Stimulated activated CD8-positive, alpha-beta memory T cell treated with anti-CD3 and anti-CD28 coated beads, Interleukin-15, amount 100 ng/mL, for 1 hour (primary cell): Measurements from ENCODE around the gene CBR1.
A peak's percentile ranks its signal among the peaks of the same experiment; 100 is the strongest.
"Not testable (repeated sequence)": the region's sequence is repeated elsewhere in the genome, so short reads cannot be mapped to it uniquely, and the experiment has no call there.

Source experiments
- DNase-seq: peaks from one replicate; pipeline ENCODE4 v3.0.0-alpha.2; 2020; ENCODE audit warnings: low read depth

The CBR1 gene

DNA sequence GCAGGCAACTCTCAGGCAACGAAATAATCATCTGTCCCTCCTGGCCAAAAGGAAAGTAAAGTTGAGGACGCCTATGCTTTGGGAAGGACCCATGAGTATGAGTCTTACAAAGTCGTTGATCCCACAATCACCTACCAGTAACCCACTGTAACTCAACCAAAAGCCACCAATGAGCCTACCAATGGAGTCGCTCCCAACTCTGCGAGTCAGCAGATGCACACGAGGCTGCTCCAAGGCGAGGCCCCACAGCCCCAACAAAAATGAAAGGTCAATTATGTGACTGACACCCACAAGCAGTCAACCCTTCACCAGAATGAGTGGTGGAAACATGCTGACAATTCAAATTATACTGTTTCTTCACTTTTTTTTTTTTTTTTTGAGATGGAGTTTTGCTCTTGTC lies 21.5 kb upstream of the CBR1 start:
- DNase-seq, result no peak

DNA sequence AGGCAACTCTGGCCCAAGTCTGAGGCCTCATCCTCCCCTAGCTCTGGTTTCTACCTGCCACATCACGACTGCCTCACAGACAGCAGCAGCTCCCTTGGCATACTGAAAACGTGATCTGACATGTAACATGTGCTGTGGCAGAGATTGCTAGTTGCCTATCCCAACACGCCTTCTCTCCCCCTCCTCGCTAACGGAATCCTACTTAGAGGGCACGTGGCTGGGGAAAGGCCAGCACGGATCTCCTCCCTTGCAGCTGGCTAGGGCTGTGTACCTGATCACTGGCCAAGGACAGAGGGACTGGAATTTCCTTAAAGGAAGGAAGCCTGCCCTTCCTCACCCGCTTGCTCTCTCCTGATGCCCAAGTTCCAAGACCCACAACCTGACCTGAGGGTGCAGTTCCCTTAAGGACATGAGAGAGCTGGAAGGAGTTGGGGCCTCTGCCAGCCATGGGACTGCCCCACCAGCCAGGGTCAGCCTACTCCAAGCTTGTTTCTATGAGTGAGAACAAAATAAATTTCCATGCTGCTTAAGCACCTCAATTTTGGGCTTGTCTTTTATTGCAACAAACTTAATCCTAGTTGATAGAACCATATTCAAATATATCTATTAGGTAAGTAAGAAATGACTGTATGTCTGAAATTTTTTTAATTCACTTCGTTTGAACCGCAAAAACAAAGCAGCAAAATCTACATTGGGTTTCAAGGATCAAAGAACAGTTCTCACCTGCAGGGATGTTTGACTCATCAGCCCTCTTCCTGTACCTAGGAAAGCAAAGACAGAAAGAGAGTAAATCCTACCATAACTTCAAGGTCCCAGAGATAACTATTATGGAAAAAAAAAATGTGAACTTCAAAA lies 16.7 kb upstream of the CBR1 start:
- DNase-seq, result no peak

DNA sequence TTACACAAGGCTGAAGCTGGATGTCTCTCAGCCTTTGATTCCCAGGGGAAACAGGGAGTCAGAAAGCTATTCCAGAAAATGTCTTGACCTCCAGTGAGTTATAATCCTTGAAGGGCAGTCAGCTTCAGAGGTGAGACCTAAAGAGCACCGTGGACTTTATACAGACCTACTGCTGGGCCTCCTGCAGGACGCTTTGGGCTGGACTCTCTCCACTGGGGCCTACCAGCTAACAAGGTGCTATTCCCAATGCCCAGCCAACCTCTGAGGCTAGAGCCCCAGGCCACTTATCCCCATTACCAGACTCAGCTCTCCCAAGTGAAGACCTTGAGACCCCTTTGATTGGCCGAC lies 16.1 kb upstream of the CBR1 start:
- DNase-seq, result no peak

DNA sequence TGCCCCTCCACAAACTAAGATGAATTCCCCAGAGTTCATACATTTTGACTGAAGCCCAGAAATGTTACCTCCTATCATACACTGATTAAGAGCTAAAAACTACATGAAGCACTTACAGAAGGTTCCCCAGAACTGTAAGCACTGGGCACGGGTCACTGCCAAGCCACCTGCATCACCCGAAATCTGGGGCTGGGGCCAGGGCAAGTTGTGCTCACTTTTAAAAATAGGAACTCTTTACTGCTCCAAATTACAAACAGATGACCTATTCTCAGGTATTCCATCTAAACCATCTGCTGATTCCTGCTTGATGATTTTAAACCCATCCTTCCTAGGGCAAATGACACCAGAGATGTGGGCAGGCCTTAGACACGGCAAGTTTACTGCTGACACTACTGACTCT lies 14.3 kb upstream of the CBR1 start:
- DNase-seq, result no peak

DNA sequence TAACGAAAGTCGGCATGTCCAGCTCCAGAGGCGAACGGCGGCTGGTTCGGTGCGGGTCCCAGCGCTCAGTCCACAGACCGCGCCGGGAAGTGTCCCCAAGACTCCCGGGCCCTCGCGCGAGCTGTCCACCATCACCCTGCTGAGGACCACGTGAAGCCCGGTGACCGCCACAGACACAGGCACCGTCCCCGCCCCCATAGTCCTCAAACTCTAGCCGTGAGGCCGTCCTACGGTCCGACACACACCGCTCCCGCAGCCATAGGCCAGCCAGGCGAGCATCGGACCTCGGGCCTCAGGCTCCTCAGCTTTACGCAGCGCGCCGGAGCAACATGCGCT lies 10.0 kb upstream of the CBR1 start:
- no peak for DNase-seq

DNA sequence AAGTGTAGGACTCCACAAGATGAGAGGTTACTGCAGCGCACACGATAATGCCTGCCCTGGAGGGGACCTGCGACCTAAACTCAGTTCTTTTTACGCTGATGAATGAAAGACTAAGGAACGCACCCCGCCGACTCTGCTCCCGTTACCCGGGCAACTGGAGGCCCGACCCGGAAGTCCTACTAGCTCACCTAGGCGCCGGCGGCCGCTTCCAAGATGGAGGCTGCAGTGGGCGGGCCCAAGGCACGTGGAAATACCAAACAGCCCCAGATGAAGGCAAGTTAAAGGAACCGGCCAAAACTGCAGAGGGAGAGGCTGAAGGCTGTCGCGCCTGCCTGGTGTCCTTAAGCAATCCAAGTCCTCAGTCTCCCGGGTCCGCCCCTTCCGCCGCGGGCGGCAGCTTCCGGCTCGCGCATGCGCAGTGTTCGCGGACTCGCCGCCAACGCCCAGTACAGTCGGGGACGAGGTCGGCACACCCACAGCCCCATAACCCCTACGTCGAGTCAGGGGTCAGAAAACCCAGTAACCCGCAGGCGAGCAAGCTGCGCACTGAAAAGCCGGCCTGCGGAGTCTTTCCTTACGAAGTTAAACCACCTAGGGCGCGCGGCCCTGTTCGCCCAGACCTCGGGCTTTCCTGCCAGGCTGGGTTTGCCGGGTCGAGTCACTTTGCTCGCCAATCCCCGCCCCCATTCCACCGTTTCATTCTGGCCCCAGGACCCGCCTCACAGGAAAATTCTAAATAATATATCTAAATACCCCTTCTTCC lies 9.5 kb upstream of the CBR1 start, which contains the start of gene SETD4:
SETD4 (minus strand) TSS at position 368 of the 763 bp plus-strand sequence. CDS start 1,638 bp downstream, outside the sequence.
- DNase-seq, result peak; percentile 80

DNA sequence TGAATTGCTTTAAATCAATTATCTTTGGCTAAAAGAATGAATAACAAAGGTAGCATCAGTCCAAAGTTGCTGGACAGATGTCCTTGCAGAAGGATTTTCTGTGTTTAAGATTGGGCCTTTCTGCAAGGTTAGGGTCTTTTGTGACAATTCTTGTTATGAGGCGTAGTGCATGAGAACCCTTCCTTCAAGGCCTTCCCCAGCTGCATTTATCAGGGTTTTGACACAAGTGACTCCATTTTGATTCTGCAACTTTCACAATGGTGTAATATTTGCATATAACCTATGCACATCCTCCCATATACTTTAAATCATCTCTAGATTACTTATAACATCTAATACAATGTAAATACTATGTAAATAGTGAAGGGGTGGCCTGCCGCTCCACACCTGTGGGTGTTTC lies 8.4 kb upstream of the CBR1 start:
- DNase-seq, result no peak

DNA sequence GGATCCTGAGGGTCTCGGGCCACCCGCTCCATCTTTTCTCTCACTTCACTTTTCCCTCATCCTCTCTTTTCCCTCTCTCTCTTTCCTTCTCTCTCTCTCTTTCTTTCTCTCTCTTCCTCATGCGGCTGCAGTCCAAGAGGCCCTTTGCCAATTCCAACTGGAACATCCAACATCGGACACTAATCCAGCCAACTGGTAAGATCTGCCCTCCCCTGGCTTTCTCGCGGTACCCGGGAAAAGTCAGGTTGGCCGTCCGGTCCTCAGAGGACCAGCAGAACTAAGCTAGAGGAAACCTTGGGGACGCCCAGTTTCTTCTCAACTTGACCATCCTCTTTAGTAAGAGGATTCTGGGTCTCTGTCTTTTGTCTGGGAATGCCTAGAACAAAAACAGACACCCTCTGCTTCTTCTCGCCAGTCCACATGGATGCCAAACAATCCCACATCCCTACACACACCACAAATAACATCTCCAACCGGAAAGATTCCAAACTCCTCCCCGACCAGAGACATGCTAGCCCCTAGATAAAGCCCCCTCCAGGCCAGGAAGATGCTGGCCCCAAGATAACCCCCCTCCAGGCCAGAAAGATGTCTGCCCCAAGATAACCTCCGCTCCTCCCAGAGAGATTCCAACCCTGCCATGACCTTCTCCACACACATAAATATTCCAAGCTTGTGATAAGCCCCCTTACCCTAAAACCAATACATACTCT lies 6.3 kb upstream of the CBR1 start:
- DNase-seq, result no peak

DNA sequence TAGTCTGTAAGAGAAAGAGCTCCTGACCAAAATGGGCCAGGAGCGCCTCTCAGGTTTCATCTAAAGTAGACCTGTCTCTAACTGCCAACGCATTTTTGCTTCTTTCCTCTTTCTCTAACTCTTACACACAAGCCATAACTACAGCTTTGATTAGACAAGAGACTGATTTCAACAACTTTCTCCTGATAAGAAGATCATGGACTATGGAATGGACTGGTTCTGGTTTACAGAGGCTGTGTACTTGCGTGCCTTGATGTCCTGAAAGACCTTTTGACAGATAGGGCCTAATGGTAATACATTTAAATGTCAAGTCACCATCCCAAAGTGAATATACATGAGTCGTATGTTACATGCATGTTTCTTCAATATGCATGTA lies 5.8 kb upstream of the CBR1 start:
- DNase-seq, result no peak

DNA sequence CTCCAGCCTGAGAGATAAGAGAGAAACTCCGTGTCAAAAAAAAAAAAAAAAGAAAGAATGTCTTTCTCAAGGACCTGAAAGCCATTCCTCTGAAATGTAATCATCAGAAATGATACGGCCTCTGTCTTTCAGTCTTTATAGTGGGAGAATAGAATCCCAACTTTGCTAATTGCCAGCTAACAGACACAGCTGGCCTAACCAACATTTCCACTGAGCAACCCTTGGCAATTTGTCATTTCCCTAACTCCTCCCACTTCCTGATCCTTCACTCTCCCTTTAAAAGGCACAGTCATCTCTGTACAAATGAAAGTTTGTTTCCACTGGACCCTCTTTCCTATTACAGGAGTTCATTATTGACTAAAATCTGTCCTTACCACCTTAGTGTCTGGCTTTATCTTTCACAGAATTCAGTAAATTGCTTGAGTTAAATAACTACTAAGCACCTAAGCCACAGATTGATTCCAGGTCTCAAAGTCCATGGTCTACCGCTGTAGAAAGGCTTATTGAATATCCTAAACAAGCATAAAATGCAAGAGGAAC lies 4.3 kb upstream of the CBR1 start:
- no peak for DNase-seq

DNA sequence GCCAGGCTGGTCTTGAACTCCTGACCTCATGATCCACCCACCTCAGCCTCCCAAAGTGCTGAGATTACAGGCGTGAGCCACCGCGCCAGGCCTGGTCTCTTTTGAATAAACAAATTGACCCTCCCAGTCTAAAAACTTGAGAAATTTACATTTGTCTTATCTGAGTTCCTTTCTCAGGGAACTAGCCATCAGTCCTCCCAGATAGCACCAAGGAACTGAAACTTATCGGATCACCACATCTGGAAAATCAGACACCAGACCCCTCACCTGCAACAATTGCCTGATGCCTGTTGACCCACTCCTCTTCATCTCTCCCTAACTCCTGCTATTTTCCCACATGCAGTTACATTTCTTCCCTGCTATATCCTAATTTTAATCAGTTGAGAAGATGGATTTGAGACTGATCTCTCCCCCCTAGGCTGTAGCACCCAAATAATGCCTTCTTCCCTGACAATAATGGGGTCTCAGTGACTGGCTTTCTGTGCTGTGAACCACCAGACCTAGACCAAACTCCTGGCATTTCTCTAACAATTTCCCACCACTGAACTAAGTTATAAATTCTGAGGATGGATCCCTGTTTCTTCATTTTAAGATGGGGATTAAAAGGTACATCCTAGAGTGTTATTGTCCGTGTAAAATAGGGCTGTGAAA lies 951 bp upstream of the CBR1 start:
- DNase-seq, result no peak

DNA sequence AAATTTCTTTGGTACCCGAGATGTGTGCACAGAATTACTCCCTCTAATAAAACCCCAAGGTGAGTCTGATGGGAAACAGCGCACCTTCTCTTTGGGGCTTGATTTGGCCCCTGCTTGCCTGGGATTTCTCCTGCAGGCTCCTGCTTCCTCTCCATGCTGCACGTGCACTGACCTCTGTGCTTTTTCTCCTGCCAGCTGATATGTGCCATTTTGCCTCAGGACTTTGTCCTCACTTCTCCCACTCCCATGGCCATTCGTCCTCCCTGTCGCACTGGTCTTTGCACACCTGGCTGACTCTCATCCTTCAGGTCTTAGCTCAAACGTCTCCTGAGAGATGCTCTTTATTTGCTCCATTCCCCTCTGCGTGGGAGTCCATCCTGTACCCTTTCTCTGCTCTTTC lies 1.2 kb downstream of the CBR1 start:
- no peak for DNase-seq

DNA sequence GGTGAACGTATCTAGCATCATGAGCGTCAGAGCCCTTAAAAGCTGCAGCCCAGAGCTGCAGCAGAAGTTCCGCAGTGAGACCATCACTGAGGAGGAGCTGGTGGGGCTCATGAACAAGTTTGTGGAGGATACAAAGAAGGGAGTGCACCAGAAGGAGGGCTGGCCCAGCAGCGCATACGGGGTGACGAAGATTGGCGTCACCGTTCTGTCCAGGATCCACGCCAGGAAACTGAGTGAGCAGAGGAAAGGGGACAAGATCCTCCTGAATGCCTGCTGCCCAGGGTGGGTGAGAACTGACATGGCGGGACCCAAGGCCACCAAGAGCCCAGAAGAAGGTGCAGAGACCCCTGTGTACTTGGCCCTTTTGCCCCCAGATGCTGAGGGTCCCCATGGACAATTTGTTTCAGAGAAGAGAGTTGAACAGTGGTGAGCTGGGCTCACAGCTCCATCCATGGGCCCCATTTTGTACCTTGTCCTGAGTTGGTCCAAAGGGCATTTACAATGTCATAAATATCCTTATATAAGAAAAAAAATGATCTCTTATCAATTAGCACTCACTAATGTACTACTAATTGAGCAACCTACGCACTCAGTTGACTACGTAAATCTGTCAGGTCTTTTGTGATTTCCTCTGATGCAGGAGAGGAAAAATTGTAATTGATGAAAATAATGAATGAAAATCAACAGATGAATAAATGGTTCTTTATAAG lies 2.8 kb downstream of the CBR1 start:
- no peak for DNase-seq

DNA sequence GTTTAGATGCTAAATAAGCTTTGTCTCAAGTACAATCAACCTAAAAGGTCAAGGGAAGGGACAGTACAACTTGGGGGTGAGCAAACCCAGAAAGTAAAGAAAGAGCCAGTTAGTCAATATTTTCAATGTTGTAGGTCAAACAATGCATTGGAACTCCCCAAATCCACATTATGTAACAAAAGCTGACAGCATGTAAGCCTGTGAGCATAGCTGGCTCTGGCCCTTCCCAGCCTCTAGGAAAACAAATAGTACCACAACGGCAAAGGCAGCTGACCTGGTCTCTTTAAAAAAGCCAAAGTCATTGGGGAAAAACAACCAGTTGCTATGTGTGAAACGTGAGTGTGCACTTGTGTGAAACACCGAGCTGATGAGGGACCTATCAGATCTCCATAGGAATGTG lies 3.4 kb downstream of the CBR1 start:
- DNase-seq, result no peak

DNA sequence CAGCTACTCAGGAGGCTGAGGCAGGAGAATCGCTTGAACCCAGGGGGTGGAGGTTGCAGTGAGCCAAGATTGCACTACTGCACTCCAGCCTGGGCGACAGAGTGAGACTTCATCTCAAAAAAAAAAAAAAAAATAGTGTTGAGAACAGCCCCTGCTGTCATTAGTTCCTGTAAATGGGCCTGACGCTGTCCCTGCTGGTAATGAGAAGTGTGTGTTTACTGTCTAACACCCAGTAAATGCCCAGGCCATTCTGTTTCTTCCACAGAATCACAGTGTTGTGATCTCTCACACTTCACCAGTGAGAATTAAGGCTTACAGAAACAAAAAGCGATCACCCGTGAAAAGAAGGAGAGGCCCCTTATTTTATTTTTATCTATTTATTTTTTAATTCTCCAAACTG lies 4.1 kb downstream of the CBR1 start:
- not testable (repeated sequence) for DNase-seq

DNA sequence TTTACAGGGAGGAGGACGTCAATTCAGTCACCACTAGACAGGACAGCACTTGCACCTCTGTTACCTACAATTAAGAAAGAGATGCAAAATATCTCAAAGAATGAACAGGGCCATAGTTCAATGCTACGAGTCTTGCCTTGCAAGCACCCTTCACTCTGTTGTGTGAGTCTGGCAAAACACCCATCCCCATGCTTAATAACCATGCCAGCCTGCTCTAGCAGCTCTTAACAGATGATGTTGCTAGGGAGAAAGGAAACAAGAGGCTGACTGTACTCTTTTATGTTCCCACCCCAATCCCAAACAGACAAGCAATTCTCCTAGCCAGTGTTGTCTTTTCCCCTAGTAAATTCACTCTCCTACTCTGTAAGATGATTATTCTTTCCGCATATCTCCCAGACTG lies 5.3 kb downstream of the CBR1 start:
- DNase-seq, result no peak

DNA sequence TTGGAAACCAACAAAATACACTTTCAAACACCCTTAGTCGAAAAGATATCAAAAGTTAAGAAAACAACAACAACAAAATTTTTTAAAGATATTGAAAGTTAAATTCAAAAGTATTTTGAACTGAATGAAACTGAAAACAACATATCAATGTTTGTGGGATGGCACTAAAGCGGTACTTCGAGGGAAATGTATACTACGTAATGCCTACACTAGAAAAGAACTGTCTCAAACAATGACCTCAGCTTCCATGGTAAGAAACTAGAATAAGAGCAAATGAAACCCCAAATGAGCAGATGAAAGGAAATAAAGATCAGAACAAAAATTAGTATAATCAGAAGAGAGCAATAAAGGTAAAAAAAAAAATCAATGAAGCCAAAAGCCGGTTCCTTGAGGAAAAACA lies 6.1 kb downstream of the CBR1 start:
- DNase-seq, result no peak

DNA sequence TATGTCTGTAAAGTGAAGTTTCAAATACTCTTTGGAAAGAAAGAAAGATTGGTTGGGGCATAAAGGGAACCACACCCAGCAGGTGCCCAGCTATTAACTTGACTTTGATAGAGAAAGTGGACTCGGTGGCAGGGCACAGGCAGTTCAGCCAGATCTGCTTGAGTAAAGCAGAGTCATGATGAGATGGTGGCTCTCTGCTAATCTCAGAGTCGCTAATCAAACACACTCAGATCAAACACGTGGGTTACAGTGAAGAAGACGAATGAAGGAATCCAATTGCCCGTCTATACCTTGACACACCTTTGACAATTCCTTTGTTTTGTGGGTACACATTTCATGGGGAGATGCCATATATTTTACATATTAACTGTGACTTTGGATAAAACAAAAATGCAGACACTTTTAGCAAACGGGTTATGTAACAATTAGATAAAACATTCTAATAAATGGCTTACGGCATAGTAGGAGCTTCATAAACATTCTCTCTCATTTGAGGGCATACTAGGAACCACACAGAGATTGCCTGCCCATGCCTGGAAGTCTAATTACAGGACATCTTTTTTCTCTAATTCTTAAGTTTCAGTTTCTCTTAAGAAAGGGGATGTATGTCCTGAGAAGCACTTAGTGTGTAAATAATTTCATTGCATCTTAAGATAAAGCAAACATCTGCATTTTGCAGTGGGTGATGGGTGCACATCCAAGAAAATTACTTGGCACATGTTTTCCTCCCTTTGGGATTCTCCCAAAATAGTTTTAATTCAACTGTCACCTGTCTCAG lies 7.2 kb downstream of the CBR1 start:
- no peak for DNase-seq

DNA sequence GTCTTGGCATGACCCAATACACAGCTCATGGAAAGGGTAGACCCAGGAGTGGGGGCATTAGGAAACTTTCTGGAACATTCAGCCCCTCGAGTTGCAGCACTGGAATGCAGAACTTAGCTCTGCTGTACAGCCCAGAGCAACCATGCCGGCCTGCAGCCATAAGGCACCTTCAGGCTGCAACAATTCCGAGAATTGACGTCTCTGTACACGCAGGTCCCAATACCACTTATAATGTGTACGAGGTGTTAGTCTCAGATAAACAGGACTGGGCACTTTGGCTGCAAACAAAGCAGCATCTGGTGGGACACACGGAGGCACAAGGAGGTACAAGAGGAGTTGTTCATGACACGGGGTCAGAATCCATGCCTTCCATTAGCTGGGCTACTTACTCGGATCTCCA lies 7.9 kb downstream of the CBR1 start:
- no peak for DNase-seq

DNA sequence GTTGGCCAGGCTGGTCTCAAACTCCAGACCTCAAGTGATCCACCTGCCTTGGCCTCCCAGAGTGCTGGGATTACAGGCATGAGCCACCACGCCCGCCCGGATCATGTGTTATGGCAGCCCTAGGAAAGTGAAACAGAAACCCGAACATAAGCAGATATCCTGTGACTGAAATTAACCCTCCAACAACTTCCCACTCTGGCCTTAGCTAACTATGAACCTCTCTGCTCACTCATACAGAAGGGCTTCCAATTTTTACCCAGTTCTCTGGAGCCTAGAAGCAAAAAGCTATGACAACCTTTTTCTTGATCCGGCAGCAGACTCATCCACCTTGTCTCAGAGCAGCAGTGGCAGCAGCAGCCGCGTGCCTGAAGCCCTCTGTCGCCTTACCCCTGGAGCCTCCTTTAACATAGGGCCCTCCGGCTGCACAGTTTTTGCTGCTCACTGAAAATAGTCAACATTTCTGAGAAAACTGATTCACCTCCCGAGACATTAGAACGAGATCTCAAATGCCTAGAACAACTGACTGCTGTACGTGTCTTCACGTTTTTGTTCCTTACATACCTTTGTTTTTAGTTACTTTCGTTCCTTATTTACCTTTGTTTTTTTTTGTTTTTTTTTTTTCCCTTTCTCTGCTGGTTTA lies 9.3 kb downstream of the CBR1 start:
- DNase-seq, result no peak
